GM23338 (cell line): ENCODE measurements around the gene ERC2. TPM values are rescaled to one million over a fixed set of nuclear protein-coding genes. Genes with fewer than 3 reads are reported as not detected.

Source experiments
- ATAC-seq: fragments of 200-7000 bp; cut with Tn5 transposase; 3 replicates; pipeline ENCODE4 v1.9.1; 2020
- DNase-seq: peaks from one replicate; pipeline ENCODE4 v3.0.0-alpha.2; 2015; ENCODE audit warnings: low spot score
- H2AFZ ChIP-seq: fragments of 200-600 bp; sonication (generic); 2 replicates; pipeline ENCODE4 v1.8.0; 2016; ENCODE audit warnings: antibody characterized with exemption, mild to moderate bottlenecking, moderate library complexity
- H3F3A ChIP-seq: fragments of 200-600 bp; sonication (generic); replicated peaks from 2 replicates; pipeline ENCODE4 v1.8.0; 2017; ENCODE audit warnings: antibody characterized with exemption, mixed run types, low read depth
- H3K27ac ChIP-seq: fragments of 200-600 bp; sonication (generic); 2 replicates; pipeline ENCODE4 v1.6.1; 2016; ENCODE audit warnings: low read depth
- H3K27me3 ChIP-seq: fragments of 200-600 bp; sonication (generic); 2 replicates; pipeline ENCODE4 v1.8.0; 2016; ENCODE audit warnings: mild to moderate bottlenecking, mixed run types, moderate library complexity; ENCODE audit not compliant: insufficient read depth
- H3K36me3 ChIP-seq: fragments of 200-600 bp; sonication (generic); 2 replicates; pipeline ENCODE4 v1.8.0; 2016; ENCODE audit warnings: mild to moderate bottlenecking; ENCODE audit not compliant: insufficient read depth
- H3K4me1 ChIP-seq: fragments of 200-600 bp; sonication (generic); 2 replicates; pipeline ENCODE4 v1.8.0; 2016; ENCODE audit warnings: mild to moderate bottlenecking, moderate library complexity; ENCODE audit not compliant: insufficient read depth
- H3K4me2 ChIP-seq: fragments of 200-600 bp; sonication (generic); 2 replicates; pipeline ENCODE4 v1.7.1; 2017; ENCODE audit warnings: mixed run types
- H3K4me3 ChIP-seq: fragments of 200-600 bp; sonication (generic); 2 replicates; pipeline ENCODE4 v1.6.1; 2016; ENCODE audit warnings: mixed run types
- H3K79me2 ChIP-seq: fragments of 200-600 bp; sonication (generic); replicated peaks from 2 replicates; pipeline ENCODE4 v1.8.0; 2017; ENCODE audit warnings: mild to moderate bottlenecking; ENCODE audit not compliant: insufficient read depth
- H3K9me2 ChIP-seq: fragments of 200-600 bp; sonication (generic); 2 replicates; pipeline ENCODE4 v1.8.0; 2017; ENCODE audit not compliant: insufficient read depth
- H4K20me1 ChIP-seq: fragments of 200-600 bp; sonication (generic); replicated peaks from 2 replicates; pipeline ENCODE4 v1.8.0; 2017; ENCODE audit warnings: mild to moderate bottlenecking; ENCODE audit not compliant: insufficient read depth
- H3K27ac Mint-ChIP-seq: 2 replicates; pipeline ENCODE4 v1.8.0; 2020; ENCODE audit warnings: inconsistent platforms, mild to moderate bottlenecking, moderate library complexity, mixed read lengths
- H3K27me3 Mint-ChIP-seq: 3 replicates; pipeline ENCODE4 v1.8.0; 2022; ENCODE audit warnings: low read depth, mild to moderate bottlenecking, moderate library complexity, mixed read lengths, inconsistent platforms; ENCODE audit not compliant: insufficient read depth, poor library complexity
- H3K36me3 Mint-ChIP-seq: 3 replicates; pipeline ENCODE4 v1.8.0; 2021; ENCODE audit warnings: low read depth, mild to moderate bottlenecking, inconsistent platforms, moderate library complexity, mixed read lengths
- H3K4me1 Mint-ChIP-seq: 3 replicates; pipeline ENCODE4 v1.8.0; 2020; ENCODE audit warnings: mild to moderate bottlenecking, inconsistent platforms, mixed read lengths
- H3K4me3 Mint-ChIP-seq: 3 replicates; pipeline ENCODE4 v1.8.0; 2021; ENCODE audit warnings: moderate library complexity, mild to moderate bottlenecking, inconsistent platforms, mixed read lengths
- H3K9me3 Mint-ChIP-seq: 3 replicates; pipeline ENCODE4 v1.8.0; 2020; ENCODE audit warnings: moderate library complexity, mild to moderate bottlenecking, inconsistent platforms, mixed read lengths
- CREB1 ChIP-seq: fragments of 250-450 bp; sonication (Bioruptor Pico); IDR thresholded peaks from 2 replicates; pipeline ENCODE4 v1.5.0; 2020; ENCODE audit warnings: low read depth, mild to moderate bottlenecking, moderate library complexity
- EZH2 ChIP-seq: fragments of 200-600 bp; sonication (generic); IDR thresholded peaks from one replicate; pipeline ENCODE4 v1.8.0; 2017; ENCODE audit warnings: antibody characterized with exemption, mild to moderate bottlenecking, low read depth; ENCODE audit not compliant: unreplicated experiment
- JUNB ChIP-seq: IDR thresholded peaks from one replicate; pipeline ENCODE4 v1.6.1; 2016; ENCODE audit warnings: antibody characterized with exemption; ENCODE audit not compliant: unreplicated experiment
- NANOG ChIP-seq: IDR thresholded peaks from 2 replicates; pipeline ENCODE4 v1.6.1; 2016; ENCODE audit warnings: antibody characterized with exemption, borderline replicate concordance
- STAT1 ChIP-seq: IDR thresholded peaks from one replicate; pipeline ENCODE4 v1.6.1; 2016; ENCODE audit warnings: antibody characterized with exemption; ENCODE audit not compliant: unreplicated experiment
- ZNF114 ChIP-seq: fragments of 250-450 bp; sonication (Bioruptor Pico); IDR thresholded peaks from 2 replicates; pipeline ENCODE4 v1.5.0; 2020; ENCODE audit warnings: mild to moderate bottlenecking, moderate library complexity
- ZNF331 ChIP-seq: fragments of 250-450 bp; sonication (Bioruptor Pico); IDR thresholded peaks from 2 replicates; pipeline ENCODE4 v1.5.0; 2020; ENCODE audit warnings: low read depth, mild to moderate bottlenecking, moderate library complexity
- polyA plus RNA-seq: library from polyadenylated mRNA; unstranded; fragments of >200 nt; fragmentation: Nextera tagmentation; extraction: Ambion mirVana; gene quantifications from 2 replicates; pipeline ENCODE4 v1.2.1, GENCODE V29; 2016
- total RNA-seq: library from RNA; depleted of rRNA; stranded (reverse); fragments of >200 nt; shearing (Covaris generic); gene quantifications from 2 replicates; pipeline ENCODE4 v1.2.3, GENCODE V29; 2014
- TF ChIP-seq, protein P1 (sequence below): IDR thresholded peaks from 2 replicates; pipeline ENCODE4 v1.6.1; 2016; ENCODE audit warnings: antibody characterized with exemption
- TF ChIP-seq, protein P2 (sequence below), 2 experiments: fragments of 200-600 bp in 1 of 2; sonication (generic) in 1 of 2; conservative IDR thresholded peaks; 2 replicates each; pipeline versions ENCODE4 v1.5.1 to v1.6.1; 2016 to 2017; ENCODE audit warnings: antibody characterized with exemption in 2 of 2, low read depth in 2 of 2, mild to moderate bottlenecking in 2 of 2, moderate library complexity in 1 of 2
- TF ChIP-seq, protein P3 (sequence below): IDR thresholded peaks from one replicate; pipeline ENCODE4 v1.6.1; 2018; ENCODE audit warnings: antibody characterized with exemption; ENCODE audit not compliant: unreplicated experiment

ERC2 gene
- total and polyA plus RNA-seq, 2 experiments from 2014 or later, result 11.8 to 13.7 TPM

DNA sequence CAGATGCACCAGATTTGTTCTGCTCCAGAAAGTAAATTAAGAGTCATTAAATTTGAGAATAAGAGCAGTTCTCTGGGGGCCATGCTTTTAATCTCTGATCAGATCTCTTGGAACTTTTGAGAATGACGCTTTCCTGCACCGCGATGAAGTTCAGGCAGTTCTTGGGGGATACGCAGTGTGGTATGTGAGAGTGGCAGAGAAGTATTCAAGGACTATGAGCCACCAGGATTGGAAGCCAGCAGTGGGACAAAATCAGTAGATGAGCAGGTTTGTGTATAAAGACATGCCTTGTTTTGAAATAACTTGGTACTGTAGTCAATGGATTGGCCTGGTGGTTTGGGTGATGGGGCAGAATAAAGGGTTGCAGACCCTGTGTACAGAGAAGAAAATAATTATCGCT lies 483.6 kb downstream of the ERC2 start (continued):
- TF ChIP-seq, protein P1, sequence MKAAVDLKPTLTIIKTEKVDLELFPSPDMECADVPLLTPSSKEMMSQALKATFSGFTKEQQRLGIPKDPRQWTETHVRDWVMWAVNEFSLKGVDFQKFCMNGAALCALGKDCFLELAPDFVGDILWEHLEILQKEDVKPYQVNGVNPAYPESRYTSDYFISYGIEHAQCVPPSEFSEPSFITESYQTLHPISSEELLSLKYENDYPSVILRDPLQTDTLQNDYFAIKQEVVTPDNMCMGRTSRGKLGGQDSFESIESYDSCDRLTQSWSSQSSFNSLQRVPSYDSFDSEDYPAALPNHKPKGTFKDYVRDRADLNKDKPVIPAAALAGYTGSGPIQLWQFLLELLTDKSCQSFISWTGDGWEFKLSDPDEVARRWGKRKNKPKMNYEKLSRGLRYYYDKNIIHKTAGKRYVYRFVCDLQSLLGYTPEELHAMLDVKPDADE, result no peak
- TF ChIP-seq CREB1, result no peak
- no peak for TF ChIP-seq NANOG
- TF ChIP-seq ZNF331 (CRISPR knock-in tag), result no peak
- no peak for TF ChIP-seq STAT1
- TF ChIP-seq ZNF114 (CRISPR knock-in tag), result no peak
- no peak for TF ChIP-seq JUNB
- TF ChIP-seq, protein P2, sequence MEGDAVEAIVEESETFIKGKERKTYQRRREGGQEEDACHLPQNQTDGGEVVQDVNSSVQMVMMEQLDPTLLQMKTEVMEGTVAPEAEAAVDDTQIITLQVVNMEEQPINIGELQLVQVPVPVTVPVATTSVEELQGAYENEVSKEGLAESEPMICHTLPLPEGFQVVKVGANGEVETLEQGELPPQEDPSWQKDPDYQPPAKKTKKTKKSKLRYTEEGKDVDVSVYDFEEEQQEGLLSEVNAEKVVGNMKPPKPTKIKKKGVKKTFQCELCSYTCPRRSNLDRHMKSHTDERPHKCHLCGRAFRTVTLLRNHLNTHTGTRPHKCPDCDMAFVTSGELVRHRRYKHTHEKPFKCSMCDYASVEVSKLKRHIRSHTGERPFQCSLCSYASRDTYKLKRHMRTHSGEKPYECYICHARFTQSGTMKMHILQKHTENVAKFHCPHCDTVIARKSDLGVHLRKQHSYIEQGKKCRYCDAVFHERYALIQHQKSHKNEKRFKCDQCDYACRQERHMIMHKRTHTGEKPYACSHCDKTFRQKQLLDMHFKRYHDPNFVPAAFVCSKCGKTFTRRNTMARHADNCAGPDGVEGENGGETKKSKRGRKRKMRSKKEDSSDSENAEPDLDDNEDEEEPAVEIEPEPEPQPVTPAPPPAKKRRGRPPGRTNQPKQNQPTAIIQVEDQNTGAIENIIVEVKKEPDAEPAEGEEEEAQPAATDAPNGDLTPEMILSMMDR (conservative IDR thresholded peaks at IDR 0.05; ENCODE audit: low read depth in 2 of 2), result no peak

GRCh38 chr3:55978953-55979352 lies 489.3 kb downstream of the ERC2 start:
- no peaks in the 10 kb centered on the region for H3K27me3 ChIP-seq
- H3K4me1 ChIP-seq, result peaks cover 3% of the 10 kb centered on the region; the same call in 1 of the 2 replicates
- no peak overlapping the region for H2AFZ ChIP-seq
- no peak overlapping the region for H3K4me2 ChIP-seq
- Mint-ChIP-seq H3K4me1 (peaks cover 15% of the 10 kb centered on the region), H3K27me3 (no peaks in the 10 kb centered on the region), H3K36me3 (no peaks in the 10 kb centered on the region), H3K9me3 (no peaks in the 10 kb centered on the region), H3K4me3 (no peak overlapping the region), H3K27ac (no peak overlapping the region)
- DNase-seq (no peak), ATAC-seq (no peak)
- H3K36me3 ChIP-seq, result no peaks in the 10 kb centered on the region
- 0 out of 2 replicates have a peak, but pooled peaks cover 5% of the 10 kb centered on the region for H3K9me2 ChIP-seq
- H4K20me1 ChIP-seq, result no peaks in the 10 kb centered on the region
- H3K4me3 ChIP-seq, result no peak overlapping the region
- H3F3A ChIP-seq, result no peaks in the 10 kb centered on the region
- H3K79me2 ChIP-seq, result no peaks in the 10 kb centered on the region
- no peak overlapping the region for H3K27ac ChIP-seq
- TF ChIP-seq STAT1 (no peak), ZNF114 (CRISPR knock-in tag) (no peak), EZH2 (no peak)

DNA sequence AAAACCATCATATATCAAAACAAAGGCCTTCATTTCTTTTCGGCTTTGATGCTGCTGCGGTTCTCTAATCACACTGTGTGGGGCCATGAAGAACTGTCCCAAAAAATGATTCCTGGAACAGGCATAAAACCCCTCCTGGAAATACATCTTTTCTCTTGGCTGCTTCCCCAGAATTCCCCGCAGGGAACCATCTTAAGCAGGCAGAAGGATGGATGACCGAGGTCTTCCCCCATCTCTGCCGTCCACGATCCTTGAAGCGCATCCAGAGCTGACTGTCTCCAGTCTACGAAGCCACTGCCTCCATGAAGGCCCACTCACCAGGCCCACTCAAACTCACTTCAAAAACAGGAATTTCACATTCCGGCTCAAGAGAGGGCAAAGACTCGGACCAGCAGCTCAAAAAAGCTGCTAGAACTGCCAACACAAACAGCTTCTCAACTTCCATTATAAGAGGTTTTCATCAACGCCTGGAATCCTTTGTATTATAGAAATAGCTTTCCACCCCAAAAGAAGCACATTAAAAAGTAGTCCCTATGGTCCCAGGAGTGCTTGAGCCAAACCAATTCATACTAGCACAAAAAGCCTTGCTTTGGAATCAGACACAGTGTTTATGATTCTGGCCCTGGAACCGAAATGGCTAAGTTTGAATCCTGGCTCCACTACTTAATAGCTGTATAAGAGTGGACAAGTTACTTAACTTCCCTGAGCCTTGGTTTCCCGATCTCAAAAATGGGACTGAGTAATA lies 493.7 kb downstream of the ERC2 start:
- Mint-ChIP-seq H3K36me3 (no peaks in the 10 kb centered on the region), H3K27me3 (no peaks in the 10 kb centered on the region), H3K27ac (no peak overlapping the region), H3K4me3 (no peak overlapping the region), H3K4me1 (peaks cover 8% of the 10 kb centered on the region), H3K9me3 (no peaks in the 10 kb centered on the region)
- no peak for TF ChIP-seq ZNF114 (CRISPR knock-in tag)
- TF ChIP-seq, protein P3, sequence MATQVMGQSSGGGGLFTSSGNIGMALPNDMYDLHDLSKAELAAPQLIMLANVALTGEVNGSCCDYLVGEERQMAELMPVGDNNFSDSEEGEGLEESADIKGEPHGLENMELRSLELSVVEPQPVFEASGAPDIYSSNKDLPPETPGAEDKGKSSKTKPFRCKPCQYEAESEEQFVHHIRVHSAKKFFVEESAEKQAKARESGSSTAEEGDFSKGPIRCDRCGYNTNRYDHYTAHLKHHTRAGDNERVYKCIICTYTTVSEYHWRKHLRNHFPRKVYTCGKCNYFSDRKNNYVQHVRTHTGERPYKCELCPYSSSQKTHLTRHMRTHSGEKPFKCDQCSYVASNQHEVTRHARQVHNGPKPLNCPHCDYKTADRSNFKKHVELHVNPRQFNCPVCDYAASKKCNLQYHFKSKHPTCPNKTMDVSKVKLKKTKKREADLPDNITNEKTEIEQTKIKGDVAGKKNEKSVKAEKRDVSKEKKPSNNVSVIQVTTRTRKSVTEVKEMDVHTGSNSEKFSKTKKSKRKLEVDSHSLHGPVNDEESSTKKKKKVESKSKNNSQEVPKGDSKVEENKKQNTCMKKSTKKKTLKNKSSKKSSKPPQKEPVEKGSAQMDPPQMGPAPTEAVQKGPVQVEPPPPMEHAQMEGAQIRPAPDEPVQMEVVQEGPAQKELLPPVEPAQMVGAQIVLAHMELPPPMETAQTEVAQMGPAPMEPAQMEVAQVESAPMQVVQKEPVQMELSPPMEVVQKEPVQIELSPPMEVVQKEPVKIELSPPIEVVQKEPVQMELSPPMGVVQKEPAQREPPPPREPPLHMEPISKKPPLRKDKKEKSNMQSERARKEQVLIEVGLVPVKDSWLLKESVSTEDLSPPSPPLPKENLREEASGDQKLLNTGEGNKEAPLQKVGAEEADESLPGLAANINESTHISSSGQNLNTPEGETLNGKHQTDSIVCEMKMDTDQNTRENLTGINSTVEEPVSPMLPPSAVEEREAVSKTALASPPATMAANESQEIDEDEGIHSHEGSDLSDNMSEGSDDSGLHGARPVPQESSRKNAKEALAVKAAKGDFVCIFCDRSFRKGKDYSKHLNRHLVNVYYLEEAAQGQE, result no peak
- H3K27ac ChIP-seq, result no peak overlapping the region
- no peaks in the 10 kb centered on the region for H4K20me1 ChIP-seq
- no peak for ATAC-seq
- H2AFZ ChIP-seq, result no peak overlapping the region
- no peak for DNase-seq
- H3K27me3 ChIP-seq, result no peaks in the 10 kb centered on the region
- no peak overlapping the region for H3K4me2 ChIP-seq
- 0 out of 2 replicates have a peak, but pooled peaks cover 9% of the 10 kb centered on the region for H3K9me2 ChIP-seq
- no peaks in the 10 kb centered on the region for H3K36me3 ChIP-seq
- H3F3A ChIP-seq, result no peaks in the 10 kb centered on the region
- no peaks in the 10 kb centered on the region for H3K79me2 ChIP-seq
- peaks cover 3% of the 10 kb centered on the region; the same call in 1 of the 2 replicates for H3K4me1 ChIP-seq
- H3K4me3 ChIP-seq, result no peak overlapping the region
